Bone marrow (tissue), 2 donors: ENCODE results near the gene GTPBP2.
"Not testable (repeated sequence)": the region's sequence is repeated elsewhere in the genome, so short reads cannot be mapped to it uniquely, and the experiment has no call there.

Experiments used
- DNase-seq, 2 donors: peaks; one replicate each; lab custom pipeline; 2025; lab: John Stamatoyannopoulos, UW

GTPBP2 gene

GRCh38 chr6:43657221-43657802 is 28.2 kb upstream of the GTPBP2 start:
- DNase-seq, result no peak

GRCh38 chr6:43652822-43653221 is 23.8 kb upstream of the GTPBP2 start:
- DNase-seq, result not testable (repeated sequence)

GRCh38 chr6:43648248-43648647 is 19.2 kb upstream of the GTPBP2 start:
- DNase-seq, result no peak

GRCh38 chr6:43647613-43648012 is 18.5 kb upstream of the GTPBP2 start:
- DNase-seq, result no peak

- no peak for DNase-seq
These were observed 16.5 kb upstream of the GTPBP2 start for GRCh38 chr6:43645613-43645964.

GRCh38 chr6:43644940-43645612 is 16.0 kb upstream of the GTPBP2 start, which contains the start of gene RSPH9:
Gene RSPH9 (plus strand): TSS chr6:43645036. CDS start chr6:43645099, 63 bp downstream.
- DNase-seq, result peak in 1 of 2 donors; percentile 11

- DNase-seq, result peak in 1 of 2 donors; percentile 54
These were observed 11.1 kb upstream of the GTPBP2 start for GRCh38 chr6:43639984-43640800.

GRCh38 chr6:43636308-43636659 is 7.2 kb upstream of the GTPBP2 start:
- no peak for DNase-seq

GRCh38 chr6:43635387-43636307 is 6.6 kb upstream of the GTPBP2 start, which contains the start of gene MAD2L1BP:
Gene MAD2L1BP (plus strand): TSS chr6:43635840. CDS start chr6:43635876, 36 bp downstream.
- peak; percentile 60 to 80 for DNase-seq

- DNase-seq, result no peak
These were observed 5.7 kb upstream of the GTPBP2 start for GRCh38 chr6:43634702-43635303.

GRCh38 chr6:43633002-43633401 is 3.9 kb upstream of the GTPBP2 start:
- DNase-seq, result not testable (repeated sequence)

GRCh38 chr6:43630980-43631619 is 2.0 kb upstream of the GTPBP2 start:
- no peak for DNase-seq

GRCh38 chr6:43629505-43630300 is 639 bp upstream of the GTPBP2 start:
- DNase-seq, result peak; percentile 85 to 90

- peak; percentile 11 to 57 for DNase-seq
These were observed 516 bp downstream of the GTPBP2 start for GRCh38 chr6:43628393-43629103.

- DNase-seq, result peak in 1 of 2 donors; percentile 58
These were observed 1.8 kb downstream of the GTPBP2 start for GRCh38 chr6:43627008-43627825.

GRCh38 chr6:43625393-43625992 is 3.6 kb downstream of the GTPBP2 start:
- DNase-seq, result no peak

- DNase-seq, result no peak
These were observed 4.2 kb downstream of the GTPBP2 start for GRCh38 chr6:43624786-43625288.
